Omental fat pad (tissue), 4 donors: ENCODE results near the gene DLG2. TPM values are rescaled to one million over a fixed set of nuclear protein-coding genes. Genes with fewer than 3 reads are reported as not detected.
"Not testable (repeated sequence)": the region's sequence is repeated elsewhere in the genome, so short reads cannot be mapped to it uniquely, and the experiment has no call there.

Source experiments
- ATAC-seq: fragments of 150-250 bp; one replicate; pipeline ENCODE4 v1.9.1; 2016; ENCODE audit warnings: mild to moderate bottlenecking, moderate library complexity; ENCODE audit not compliant: low FRiP score
- DNase-seq: peaks from one replicate; pipeline ENCODE4 v3.0.0-alpha.2; 2019; ENCODE audit warnings: low spot score
- CTCF ChIP-seq, 3 donors: fragments of 450-650 bp; IDR thresholded peaks; one replicate each; pipeline ENCODE4 v1.5.1; 2016 to 2017; ENCODE audit warnings: antibody characterized with exemption in 3 of 3, mild to moderate bottlenecking in 3 of 3, moderate library complexity in 2 of 3
- total RNA-seq, 4 donors: library from RNA; depleted of rRNA; stranded (reverse); fragments of >200 nt; gene quantifications; one replicate each; pipeline ENCODE4 v1.1.0, GENCODE V29; 2016

Gene DLG2
- total RNA-seq, 4 donors from 2014 or later: 4.8 to 13.2 (median 8.1) TPM

GRCh38 chr11:85027346-85027745, 599.8 kb downstream of the DLG2 start:
- ATAC-seq (no peak), DNase-seq (no peak)
- no peak for TF ChIP-seq CTCF (IDR thresholded peaks at IDR 0.05)

GRCh38 chr11:85021058-85021457, 606.1 kb downstream of the DLG2 start:
- DNase-seq (no peak), ATAC-seq (no peak)
- no peak for TF ChIP-seq CTCF (IDR thresholded peaks at IDR 0.05)

GRCh38 chr11:84993386-84993785, 633.8 kb downstream of the DLG2 start:
- ATAC-seq (no peak), DNase-seq (no peak)
- no peak for TF ChIP-seq CTCF (IDR thresholded peaks at IDR 0.05)

- TF ChIP-seq CTCF (IDR thresholded peaks at IDR 0.05): no peak
- no peak for ATAC-seq
- DNase-seq: no peak
Observed at GRCh38 chr11:84990141-84990540, 637.0 kb downstream of the DLG2 start.

GRCh38 chr11:84987686-84988187, 639.4 kb downstream of the DLG2 start:
- not testable (repeated sequence) for DNase-seq, ATAC-seq

- DNase-seq (no peak), ATAC-seq (no peak)
- TF ChIP-seq CTCF (IDR thresholded peaks at IDR 0.05): no peak
Observed at GRCh38 chr11:84981301-84981700, 645.8 kb downstream of the DLG2 start.

GRCh38 chr11:84969103-84969502, 658.0 kb downstream of the DLG2 start:
- ATAC-seq: no peak
- TF ChIP-seq CTCF (IDR thresholded peaks at IDR 0.05): no peak

GRCh38 chr11:84965484-84965883, 661.7 kb downstream of the DLG2 start:
- ATAC-seq: no peak
- no peak for DNase-seq
- no peak for TF ChIP-seq CTCF (IDR thresholded peaks at IDR 0.05)

More at GRCh38 chr11:84969103-84969502, 658.0 kb downstream of the DLG2 start:
- DNase-seq: no peak
